Ecto neural progenitor cell (in vitro differentiated cells): Measurements from ENCODE around the gene TOB1.

ENCODE experiments used
- DNase-seq: peaks from one replicate; pipeline ENCODE4 v3.0.0-alpha.2; 2018; ENCODE audit warnings: low spot score

The TOB1 gene, protein sequence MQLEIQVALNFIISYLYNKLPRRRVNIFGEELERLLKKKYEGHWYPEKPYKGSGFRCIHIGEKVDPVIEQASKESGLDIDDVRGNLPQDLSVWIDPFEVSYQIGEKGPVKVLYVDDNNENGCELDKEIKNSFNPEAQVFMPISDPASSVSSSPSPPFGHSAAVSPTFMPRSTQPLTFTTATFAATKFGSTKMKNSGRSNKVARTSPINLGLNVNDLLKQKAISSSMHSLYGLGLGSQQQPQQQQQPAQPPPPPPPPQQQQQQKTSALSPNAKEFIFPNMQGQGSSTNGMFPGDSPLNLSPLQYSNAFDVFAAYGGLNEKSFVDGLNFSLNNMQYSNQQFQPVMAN

DNA sequence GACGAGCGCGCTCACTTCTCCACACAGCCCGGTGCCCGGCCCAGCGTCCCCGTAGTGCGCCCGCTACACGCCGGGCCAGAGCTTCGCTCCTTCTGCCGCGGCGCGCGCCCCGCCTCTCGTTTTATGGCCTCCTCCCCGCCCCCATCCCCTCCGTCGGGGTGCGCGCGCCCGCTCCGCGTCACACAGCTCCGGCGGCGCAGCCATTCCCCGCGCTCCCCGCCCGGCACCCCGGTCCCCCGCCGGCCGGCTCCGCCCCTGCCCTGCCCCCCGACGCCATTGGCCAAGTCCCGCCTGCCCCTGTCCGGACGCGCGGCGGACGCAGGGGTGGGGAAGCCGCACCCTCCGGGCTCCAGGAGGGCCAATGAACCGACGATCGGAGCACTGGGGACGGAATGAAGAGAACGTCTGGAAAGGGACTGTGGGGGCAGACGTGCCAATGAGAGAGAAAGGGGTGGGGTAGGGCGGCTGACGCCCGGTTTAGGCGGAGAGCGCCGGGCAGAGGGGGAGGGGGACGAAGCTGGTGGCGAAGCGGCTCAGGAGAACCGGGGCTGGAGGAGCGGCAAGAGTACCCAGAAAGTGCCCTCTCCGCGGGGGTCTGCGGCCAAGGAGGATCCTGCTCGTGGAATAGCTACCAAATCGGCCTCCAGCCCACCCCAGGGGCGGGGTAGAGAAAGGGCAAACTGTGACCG is at the start of gene TOB1:
TOB1 (minus strand) TSS at position 94 of the 689 bp plus-strand sequence. CDS start 2,337 bp downstream, outside the sequence.
- peak; percentile 100 for DNase-seq

DNA sequence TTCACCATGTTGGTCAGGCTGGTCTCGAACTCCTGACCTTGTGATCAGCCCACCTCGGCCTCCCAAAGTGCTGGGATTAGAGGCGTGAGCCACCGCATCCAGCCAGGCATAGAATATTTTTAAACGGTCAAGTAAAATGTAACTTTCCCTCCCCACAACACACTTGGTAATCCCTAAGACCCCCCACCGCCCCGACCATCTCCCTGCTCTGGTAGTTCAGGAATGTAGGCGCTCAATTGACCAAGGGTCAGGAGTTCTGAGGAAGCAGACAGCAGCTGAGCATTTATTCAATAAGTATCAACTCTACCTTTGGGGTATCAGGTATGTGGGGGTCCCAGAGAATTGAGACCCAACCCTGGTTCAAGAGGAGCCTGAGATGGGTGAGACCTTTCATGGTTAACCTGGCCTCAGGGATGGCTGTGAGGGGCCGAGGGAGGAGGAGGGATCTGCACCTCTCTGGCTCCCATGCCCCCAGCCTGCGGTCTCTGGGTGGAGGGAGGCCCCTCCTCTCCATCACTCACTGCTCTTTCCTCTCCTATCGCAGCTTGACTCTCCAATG is 48.4 kb upstream of the TOB1 start:
- no peak for DNase-seq

DNA sequence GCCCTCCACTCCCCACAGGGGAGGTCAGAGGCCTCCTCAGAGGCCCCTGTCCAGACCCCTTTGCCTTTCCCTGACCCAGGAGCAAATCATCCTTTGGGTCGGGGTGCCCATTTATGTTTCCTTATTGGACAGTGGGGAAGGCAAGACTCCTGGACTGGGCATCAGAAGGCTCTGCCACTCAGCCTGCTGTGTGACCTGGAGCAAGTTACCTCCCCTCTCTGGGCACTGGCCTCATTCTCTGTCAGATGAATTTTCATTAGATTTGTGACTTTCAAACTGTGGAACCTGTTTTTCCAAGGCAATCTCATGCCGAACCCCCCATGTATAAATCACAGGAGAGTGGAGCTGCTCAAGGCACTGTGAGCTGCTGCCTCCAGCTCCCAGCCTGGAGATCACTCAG is 47.0 kb upstream of the TOB1 start:
- DNase-seq, result no peak

DNA sequence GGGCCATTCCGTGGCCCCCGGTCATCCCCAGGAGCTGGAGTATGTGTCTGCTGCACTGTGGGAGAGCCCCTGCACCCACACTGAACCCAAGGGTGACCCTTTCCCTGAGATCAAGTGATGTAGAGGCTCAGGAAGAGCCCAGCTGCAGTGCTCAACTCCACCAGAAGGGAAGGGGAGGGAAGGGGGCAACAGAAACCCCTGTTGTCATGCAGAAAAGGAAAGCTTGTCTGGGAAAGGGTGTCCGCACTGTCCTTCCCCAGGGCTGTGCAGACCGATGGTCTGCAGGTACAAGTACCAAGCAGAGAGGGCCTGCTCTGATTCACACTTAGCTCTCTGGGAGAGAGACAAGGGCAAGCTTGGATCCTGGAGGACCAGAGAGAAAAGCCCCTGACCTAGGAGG is 45.7 kb upstream of the TOB1 start:
- DNase-seq, result no peak

DNA sequence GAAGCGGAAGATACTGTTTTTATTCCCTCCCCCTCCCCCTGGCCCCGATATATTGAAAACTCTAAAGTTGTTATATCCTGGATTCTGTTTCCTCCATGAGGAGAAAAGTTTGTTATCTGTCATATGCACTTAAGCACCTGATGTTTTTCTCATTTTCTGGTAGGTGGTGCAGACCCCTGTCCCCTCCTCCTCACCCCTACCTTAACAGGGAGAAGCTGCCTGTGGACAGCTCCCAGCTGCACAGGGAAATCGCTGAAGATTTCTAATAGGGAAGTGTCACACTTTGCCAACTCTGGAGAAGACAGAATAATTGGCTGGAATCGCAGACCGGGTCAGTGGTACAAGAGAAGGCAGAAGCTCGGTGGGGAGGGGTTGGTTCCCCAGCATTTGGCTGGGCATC is 45.3 kb upstream of the TOB1 start:
- no peak for DNase-seq

DNA sequence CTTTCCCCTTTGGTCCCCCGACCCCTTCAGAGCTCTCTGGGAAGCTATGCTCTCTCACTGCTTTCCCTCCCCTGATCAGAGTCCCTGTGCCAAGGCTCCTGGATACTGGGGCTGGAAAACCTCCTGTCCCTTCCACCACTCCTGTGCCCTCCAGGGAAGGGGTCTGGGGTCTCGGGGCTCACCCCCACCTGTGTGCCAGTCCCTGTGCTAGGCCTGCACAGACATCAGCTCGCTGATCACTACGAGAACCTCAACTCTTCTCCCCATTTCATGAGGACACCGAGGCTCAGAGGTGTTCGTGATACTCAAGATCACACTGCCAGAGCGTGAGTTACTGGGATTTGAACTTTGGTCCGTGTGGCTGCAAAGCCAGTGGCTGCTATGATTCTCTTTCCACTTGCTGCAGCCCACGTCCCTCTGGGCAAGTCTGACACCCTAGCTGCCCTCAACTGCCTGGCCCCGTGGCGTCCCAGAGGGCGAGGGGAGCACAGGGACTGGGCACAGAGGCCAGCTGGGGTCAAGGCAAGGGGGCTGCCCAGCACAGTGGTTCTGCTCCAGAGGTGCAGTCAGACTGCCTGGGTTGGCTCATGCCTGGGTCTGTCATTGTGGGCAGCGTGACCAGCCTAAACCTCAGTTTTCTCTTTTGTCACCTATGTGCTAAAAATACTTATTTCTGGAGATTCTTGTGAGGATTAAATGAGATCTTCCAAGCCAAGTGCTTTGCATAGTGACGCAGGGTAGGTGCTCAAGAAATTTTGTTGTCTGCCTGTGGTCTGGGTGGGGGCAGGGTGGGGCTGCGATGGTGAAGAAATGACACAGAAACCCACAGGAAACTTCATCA is 43.8 kb upstream of the TOB1 start:
- DNase-seq, result no peak

DNA sequence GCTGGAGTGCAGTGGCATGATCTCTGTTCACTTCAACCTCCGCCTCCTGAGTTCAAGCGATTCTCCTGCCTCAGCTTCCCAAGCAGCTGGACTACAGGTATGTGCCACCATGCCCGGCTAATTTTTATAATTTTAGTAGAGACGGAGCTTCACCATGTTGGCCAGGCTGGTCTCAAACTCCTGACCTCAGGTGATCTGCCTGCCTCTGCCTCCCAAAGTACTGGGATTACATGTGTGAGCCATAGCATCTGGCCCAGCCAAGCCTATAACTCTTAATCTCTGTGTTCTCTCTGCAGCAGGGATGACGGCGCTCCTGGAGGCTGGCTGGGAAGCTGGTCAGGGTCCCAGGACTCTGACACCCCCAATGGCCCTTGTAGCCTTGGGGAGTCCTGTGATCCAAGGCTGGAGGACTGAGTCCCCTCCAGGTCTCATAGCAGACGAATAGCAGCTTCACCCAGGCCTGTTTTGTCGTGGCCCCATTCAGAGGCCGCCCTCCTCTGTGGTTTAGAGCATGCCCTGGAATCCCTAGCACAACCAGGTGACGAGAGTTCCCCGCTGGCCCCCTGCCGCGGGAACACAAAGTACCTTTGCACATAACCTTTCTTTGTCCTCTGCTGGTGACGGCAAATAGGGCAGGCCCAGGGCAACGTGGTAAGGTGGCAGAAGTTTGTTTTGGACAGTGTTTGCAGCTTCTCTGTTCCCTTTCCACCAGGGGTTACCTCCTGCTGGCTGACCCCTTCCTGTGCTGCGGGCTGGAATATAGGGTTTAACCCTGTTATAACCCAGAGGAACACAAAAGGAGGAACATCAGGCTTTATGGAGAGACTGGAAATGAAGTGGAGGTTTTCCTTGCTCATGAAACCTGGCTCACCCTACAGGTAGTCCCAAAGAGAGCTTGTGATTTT is 43.0 kb upstream of the TOB1 start:
- DNase-seq, result no peak

DNA sequence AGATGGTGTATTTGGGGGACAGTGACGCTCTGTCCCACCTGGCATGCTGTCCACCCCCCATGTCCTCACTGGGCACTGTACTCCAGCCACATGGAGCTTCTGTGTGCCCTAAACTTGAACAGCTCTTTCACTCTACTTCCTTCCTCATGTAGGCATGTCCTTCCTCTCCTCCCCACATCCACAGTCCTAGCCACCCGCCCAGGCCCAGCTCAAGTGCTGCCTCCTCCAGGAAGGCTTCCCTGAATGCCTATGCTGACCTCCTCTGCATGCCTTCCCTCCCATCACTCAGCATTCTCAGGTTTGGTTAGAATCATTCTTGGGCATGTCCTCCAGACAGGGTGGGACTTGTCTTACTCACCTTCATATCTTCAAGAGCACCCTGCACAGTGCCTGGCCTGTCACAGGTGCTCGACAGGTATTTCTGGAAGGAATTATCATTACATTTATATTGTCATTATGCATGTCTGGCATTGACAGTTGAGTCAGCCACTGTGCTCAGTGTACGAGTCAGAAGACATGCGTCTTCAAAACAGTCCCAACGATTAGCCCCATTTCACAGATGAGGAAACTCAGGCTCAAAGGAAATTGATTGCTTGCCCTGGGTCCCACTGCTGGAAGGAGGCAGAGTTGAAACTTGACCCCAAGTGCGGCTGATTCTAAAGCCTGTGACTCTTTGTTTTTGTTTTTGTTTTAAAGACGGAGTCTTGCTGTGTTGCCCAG is 42.1 kb upstream of the TOB1 start:
- DNase-seq, result no peak

DNA sequence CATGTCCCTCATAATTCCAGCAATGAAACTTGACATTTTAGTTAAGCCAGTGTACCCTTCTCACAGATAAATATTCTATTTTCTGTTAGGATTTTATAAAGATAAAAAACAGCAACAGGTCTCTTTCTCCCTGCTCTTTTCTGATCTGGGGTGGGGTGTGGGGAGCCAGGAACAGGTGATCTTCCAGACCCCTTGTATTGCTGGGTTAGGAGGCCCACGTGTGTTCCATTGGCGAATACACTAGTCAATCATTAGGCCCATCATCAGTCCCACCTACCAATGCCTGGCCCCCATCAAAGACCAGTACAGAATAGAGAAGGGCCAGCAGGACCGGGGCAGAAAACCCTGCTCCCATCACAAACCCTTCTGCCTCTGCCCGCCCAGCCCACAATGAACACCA is 40.3 kb upstream of the TOB1 start:
- no peak for DNase-seq

DNA sequence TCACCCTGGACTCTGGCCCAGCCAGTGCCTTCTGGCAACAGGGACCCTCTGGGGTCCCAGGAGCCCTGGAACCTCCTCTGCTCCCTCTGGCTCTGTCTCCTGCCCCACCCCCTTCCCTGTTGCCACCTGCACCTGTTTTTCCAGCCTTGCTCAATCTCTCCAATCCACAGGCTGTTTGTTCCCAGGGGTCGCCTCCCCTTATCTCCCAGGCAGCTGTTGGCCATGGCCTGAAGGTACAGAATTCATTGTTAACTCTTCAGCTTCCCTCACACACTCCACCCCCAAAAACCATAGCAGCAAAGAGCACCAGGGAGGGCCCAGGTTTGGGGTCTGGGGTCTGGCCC is 39.3 kb upstream of the TOB1 start:
- DNase-seq, result no peak

DNA sequence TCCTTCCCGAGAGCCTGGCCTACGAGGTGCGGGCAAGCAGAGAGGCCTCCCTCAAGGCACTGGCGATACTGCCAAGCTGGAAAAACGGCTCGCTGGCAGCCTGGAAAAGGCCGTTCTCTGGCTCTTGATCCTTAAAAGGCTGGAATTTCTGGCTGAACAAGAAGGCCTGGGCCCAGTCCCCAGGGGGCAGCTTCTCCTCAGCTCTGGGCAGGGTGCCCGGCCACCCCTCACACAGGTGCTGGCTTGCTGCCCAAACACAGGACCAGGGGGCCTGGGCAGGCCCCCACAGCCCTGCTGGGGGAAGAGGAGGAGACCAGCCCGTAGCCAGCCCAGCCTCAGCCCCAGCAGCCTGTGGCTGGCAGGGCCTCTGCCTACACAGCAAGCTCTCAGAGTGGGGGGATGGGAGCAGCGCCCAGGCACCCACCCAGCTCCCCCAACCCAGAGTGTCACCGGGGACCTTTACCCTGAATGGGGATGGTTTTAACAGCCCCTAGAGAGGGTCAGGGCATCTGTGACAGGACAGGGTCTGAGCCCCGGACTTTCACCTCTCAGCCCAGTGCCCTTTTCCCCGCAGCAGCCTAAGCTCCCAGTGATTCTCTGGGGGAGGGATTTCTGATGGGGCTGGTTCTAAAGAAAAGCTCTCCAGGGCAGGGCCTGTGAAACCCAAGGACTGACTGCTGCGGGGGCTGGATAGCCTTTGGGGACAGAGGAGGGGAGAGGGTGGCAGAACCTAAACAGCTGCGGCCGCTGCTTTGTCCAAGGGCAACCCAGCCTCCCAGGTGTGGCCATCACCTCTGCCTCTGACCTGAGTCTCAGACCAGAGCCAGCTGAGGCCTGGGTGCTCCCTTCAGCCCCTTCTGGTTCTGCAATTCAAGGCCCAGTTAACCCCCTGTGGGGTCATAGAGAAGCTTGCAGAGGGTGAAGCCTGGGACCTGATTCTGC is 38.6 kb upstream of the TOB1 start:
- DNase-seq, result peak; percentile 72

DNA sequence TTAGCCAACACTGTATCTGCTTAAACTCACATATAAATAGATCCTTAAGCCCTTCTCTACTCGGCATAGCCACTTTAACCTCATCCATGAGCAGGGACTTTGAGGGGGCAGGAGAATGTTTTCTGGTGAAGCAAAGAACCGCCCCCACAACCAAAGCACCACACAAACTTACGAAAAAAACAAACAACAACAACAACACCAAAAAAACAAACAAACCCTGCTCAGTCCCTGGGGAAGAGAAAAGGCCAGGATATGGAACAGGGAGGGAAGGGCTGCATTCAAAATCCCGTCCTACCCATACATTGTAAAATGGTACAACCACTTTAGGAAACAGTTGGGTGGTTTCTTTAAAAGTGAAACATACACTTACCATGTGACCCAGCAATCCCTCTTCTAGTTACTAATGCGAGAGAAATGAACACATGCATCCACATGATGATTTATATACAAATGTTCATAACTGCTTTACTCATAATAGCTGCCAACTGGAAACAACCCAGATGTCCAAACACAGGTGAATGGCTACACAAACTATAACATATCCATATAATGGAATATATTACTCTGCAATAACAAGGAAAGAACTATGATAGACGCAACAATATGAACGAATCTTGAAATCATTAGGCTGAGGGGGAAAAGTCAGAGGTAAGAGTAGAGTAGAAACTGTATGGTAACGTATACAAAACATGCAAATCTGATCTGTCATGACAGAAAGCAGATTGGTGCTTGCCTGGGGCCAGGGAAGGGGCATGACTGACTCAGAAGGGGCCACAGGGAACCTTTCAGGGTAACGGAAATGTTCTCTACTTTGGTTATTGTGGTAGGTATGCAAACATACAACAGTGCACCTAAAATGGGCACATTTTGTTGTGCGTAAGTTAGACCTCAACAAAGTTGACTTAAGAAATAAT is 37.7 kb upstream of the TOB1 start:
- no peak for DNase-seq

DNA sequence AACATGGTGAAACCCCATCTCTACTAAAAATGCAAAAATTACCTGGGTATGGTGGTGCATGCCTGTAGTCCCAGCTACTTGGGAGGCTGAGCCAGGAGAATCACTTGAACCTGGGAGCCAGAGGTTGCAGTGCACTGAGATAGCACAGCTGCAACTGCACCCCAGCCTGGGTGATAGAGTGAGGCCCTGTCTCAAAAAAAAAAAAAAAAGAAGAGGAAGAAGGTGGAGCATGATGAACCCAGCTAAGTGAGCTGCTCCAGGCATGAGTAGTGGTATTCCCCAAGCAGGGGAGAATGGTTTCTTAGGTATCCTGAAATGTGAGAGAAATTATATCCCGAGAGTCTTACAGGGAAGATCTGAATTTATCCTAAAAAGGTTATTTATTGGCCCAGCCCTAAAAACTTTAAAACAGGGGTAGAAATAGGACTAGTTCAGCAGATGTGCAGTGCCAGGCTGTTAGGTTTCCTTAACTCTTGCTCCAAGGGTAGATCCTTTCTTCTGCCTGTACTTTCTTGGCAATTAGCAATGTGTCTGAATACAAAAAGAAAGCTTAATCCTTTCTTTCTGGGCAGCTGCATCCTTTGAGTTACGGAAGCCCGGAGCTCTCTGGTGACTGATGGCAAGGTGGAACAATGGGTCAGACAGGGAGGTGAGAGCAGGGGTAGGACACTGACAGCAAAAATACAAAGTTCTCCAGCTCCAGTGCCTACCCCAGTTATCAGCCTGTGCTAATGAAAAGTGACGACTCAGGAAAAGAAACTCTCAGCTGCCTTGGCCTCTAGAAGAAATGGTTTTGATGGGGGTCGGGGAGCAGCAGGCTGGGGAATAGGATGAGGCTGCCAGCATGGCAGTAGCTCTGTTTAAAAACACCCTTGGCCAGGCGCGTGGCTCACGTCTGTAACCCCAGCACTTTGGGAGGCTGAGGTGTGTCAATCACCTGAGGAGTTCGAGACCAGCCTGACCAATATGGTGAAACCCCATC is 36.5 kb upstream of the TOB1 start:
- DNase-seq, result no peak

DNA sequence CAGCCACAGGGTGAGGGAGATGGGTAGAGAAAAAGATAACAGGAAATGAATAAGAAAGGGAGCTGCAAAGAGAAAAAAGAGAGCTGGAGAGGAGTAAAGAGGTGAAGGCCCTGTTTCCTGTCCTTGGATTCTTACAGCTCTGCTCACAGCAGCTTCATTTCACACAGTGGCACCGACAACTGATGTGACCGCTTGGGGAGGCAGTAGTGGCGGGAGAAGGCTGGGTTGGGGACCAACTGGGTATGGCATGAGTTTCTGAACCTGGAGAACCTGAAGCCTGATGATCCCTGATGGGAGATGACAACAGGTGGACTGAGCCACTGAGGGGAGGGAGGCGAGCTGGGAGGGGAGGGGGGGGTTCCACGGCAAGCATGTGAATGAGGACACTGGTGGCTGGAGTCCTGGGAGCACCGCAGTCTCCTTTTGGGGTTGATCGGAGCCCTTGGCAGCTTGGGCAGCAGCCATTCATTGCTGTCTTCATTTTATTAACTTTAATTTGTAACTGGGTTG is 34.3 kb upstream of the TOB1 start:
- DNase-seq, result peak; percentile 37

DNA sequence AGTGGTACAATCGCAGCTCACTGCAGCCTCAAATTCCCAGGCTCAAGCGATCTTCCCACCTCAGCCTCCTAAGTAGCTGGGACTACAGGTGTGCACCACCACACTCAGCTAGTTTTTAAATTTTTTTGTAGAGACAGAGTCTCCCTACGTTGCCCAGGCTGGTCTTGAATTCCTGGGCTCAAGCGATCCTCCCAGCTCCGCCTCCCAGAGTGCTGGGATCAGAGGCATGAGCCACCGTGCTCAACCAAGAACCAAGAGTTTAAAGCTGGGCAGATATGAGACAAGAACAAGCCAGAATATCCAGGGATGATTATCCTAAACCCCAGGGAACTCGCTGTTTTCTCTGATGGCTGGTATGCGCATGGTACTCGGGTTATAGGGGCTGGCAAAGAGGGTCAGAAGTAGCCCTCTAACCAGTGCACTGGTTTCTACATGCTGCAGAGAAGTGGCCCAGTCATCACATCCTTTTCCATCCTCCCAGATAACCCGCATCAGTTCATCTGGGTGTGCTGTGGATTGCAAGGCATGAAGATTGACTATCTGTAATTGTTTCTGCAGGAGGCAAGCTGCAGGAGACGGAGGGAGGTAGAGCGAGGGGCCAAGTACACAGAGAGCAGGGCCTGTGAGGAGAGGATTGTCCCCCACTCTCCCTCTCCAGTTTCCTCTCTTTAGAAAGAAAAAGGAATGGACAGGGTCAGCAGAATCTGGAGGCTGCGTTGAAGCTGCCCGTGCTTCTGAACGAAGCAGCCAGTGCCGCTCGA is 33.6 kb upstream of the TOB1 start:
- DNase-seq, result no peak

DNA sequence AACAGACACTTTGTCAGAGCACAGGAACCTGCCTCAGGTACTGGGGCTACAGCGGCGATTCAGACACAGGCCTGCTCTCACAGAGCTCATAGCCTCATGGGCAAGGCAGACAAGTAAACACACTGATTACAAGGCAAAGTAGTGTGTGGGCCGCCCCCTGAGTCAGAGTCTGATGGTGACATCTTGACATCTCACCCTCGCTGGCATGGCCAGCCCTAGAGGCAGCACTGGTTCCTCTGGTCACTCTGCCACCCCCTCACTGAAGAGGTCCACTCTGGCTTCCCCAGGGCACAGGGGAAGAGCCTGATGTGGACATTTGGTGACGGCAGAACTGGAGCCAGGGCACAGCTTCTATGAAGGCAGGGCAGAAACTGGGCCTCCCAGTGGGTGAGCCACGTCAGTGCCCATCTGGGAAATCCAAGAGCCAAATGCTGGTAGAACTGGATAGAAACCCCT is 32.9 kb upstream of the TOB1 start:
- DNase-seq, result no peak
